Stimulated activated CD8-positive, alpha-beta memory T cell treated with anti-CD3 and anti-CD28 coated beads, Interleukin-7, amount 100 ng/mL, for 4 hours (primary cell): ENCODE measurements around the gene ACAT2.
"Not testable (repeated sequence)": the region's sequence is repeated elsewhere in the genome, so short reads cannot be mapped to it uniquely, and the experiment has no call there.

Experiments used
- DNase-seq, 2 donors: peaks; one replicate each; pipeline ENCODE4 v3.0.0-alpha.2; 2020; ENCODE audit warnings: low read depth in 2 of 2

The ACAT2 gene

GRCh38 chr6:159761873-159762680 lies at the start of gene ACAT2:
Gene ACAT2 (plus strand): TSS chr6:159762045. CDS start chr6:159762088, 43 bp downstream.
- peak; percentile 87 to 88 for DNase-seq

- not testable (repeated sequence) for DNase-seq
Observed at GRCh38 chr6:159712389-159712788, 49.5 kb upstream of the ACAT2 start.

- DNase-seq: no peak
Observed at GRCh38 chr6:159713984-159714383, 47.9 kb upstream of the ACAT2 start.

- DNase-seq: no peak
Observed at GRCh38 chr6:159714404-159714803, 47.4 kb upstream of the ACAT2 start.

GRCh38 chr6:159715166-159715565 lies 46.7 kb upstream of the ACAT2 start:
- no peak for DNase-seq

GRCh38 chr6:159715605-159716004 lies 46.2 kb upstream of the ACAT2 start:
- DNase-seq: no peak

GRCh38 chr6:159716247-159717096 lies 45.4 kb upstream of the ACAT2 start:
- DNase-seq: no peak

GRCh38 chr6:159718634-159719033 lies 43.2 kb upstream of the ACAT2 start:
- no peak for DNase-seq

- DNase-seq: no peak
Observed at GRCh38 chr6:159719287-159719686, 42.6 kb upstream of the ACAT2 start.

GRCh38 chr6:159720708-159721107 lies 41.1 kb upstream of the ACAT2 start:
- peak in 1 of 2 donors; percentile 11 for DNase-seq

GRCh38 chr6:159721981-159722380 lies 39.9 kb upstream of the ACAT2 start:
- not testable (repeated sequence) for DNase-seq

GRCh38 chr6:159722655-159723054 lies 39.2 kb upstream of the ACAT2 start:
- DNase-seq: no peak

- DNase-seq: no peak
Observed at GRCh38 chr6:159723259-159723658, 38.6 kb upstream of the ACAT2 start.

- DNase-seq: no peak
Observed at GRCh38 chr6:159724778-159725177, 37.1 kb upstream of the ACAT2 start.

GRCh38 chr6:159725208-159725607 lies 36.6 kb upstream of the ACAT2 start:
- DNase-seq: not testable (repeated sequence)

GRCh38 chr6:159726255-159726917 lies 35.5 kb upstream of the ACAT2 start:
- no peak for DNase-seq

- DNase-seq: peak; percentile 95 to 98
Observed at GRCh38 chr6:159726918-159727716, 34.7 kb upstream of the ACAT2 start, which contains the start of gene WTAP. Gene WTAP (plus strand): TSS chr6:159727506. CDS start chr6:159736266, 8,760 bp downstream.

GRCh38 chr6:159727717-159728445 lies 34.0 kb upstream of the ACAT2 start:
- no peak for DNase-seq

GRCh38 chr6:159728531-159728964 lies 33.3 kb upstream of the ACAT2 start:
- no peak for DNase-seq

GRCh38 chr6:159729598-159730331 lies 32.1 kb upstream of the ACAT2 start:
- no peak for DNase-seq
